Memory B cell (primary cell): ENCODE data around the gene CCL2.

Experiments
- ATAC-seq: fragments of 150-1000 bp; cut with Tn5 transposase; 2 replicates; pipeline ENCODE4 v1.10.0; 2021; ENCODE audit warnings: low read depth, mild to moderate bottlenecking, moderate library complexity
- DNase-seq, 2 donors: peaks; one replicate each; pipeline ENCODE4 v3.0.0; 2022; ENCODE audit warnings: low spot score in 2 of 2
- H3K27ac Mint-ChIP-seq: one replicate; pipeline ENCODE4 v1.8.0; 2022; ENCODE audit warnings: mild to moderate bottlenecking, moderate library complexity, mixed read lengths
- H3K27me3 Mint-ChIP-seq: one replicate; pipeline ENCODE4 v1.8.0; 2022; ENCODE audit warnings: mixed read lengths
- H3K36me3 Mint-ChIP-seq: one replicate; pipeline ENCODE4 v1.8.0; 2022; ENCODE audit warnings: mild to moderate bottlenecking, mixed read lengths
- H3K4me1 Mint-ChIP-seq: one replicate; pipeline ENCODE4 v1.8.0; 2022; ENCODE audit warnings: mixed read lengths
- H3K4me3 Mint-ChIP-seq: one replicate; pipeline ENCODE4 v1.8.0; 2022; ENCODE audit warnings: mild to moderate bottlenecking, moderate library complexity, mixed read lengths
- H3K9me3 Mint-ChIP-seq: one replicate; pipeline ENCODE4 v1.8.0; 2022; ENCODE audit warnings: mixed read lengths

CCL2 gene

DNA sequence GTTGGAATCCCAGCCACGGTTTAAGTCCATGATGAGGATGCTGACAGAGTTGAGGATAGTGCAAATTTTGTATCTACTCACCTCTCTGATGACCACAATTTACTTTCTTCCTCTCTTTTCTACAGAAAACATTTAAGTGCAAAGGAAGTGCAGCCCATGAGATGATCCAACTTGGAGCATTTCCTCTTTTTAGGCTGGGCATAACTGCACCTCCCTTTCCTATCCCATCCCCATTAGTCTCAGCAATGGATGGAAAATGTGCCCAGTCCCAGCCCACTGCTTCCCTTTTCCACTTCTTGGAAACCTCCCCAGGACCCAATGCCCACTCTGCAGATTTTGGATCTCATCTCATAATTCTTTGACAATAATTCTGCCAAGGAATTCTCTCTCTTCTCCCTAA is 47.6 kb downstream of the CCL2 start:
- no peaks in the 10 kb centered on the region for H3K9me3 Mint-ChIP-seq
- H3K27ac Mint-ChIP-seq: no peak overlapping the region
- DNase-seq (no peak), ATAC-seq (no peak)
- peaks cover 7% of the 10 kb centered on the region for H3K4me1 Mint-ChIP-seq
- no peak overlapping the region for H3K4me3 Mint-ChIP-seq
- peaks cover 14% of the 10 kb centered on the region for H3K27me3 Mint-ChIP-seq
- H3K36me3 Mint-ChIP-seq: no peaks in the 10 kb centered on the region

DNA sequence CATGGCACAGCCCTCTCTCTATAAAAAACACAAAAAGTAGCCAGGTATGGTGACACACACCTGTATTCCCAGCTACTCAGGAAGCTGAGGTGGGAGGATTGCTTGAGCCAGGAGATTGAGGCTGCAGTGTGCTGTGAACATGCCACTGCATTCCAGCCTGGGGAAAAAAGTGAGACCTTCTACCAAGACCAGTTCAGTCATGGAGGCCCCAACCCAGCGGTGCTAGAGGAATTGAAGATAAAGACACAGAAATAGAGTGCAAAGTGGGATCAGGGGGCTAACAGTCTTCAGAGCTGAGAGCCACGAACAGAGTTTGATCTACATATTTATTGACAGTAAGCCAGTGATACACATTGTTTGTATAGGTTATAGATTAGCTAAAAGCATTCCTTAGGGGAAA is 48.5 kb downstream of the CCL2 start:
- peaks cover 7% of the 10 kb centered on the region for H3K4me1 Mint-ChIP-seq
- ATAC-seq: no peak

GRCh38 chr17:34305061-34305460 is 50.0 kb downstream of the CCL2 start:
- Mint-ChIP-seq H3K4me3 (no peak overlapping the region), H3K9me3 (no peaks in the 10 kb centered on the region), H3K36me3 (no peaks in the 10 kb centered on the region), H3K27ac (no peak overlapping the region), H3K27me3 (peaks cover 9% of the 10 kb centered on the region), H3K4me1 (no peaks in the 10 kb centered on the region)
- DNase-seq (no peak), ATAC-seq (no peak)

More for the DNA sequence above, 48.5 kb downstream of the CCL2 start:
- H3K27me3 Mint-ChIP-seq: peaks cover 10% of the 10 kb centered on the region
- H3K27ac Mint-ChIP-seq: no peak overlapping the region
- no peak overlapping the region for H3K4me3 Mint-ChIP-seq
- H3K36me3 Mint-ChIP-seq: no peaks in the 10 kb centered on the region
- DNase-seq: no peak
- H3K9me3 Mint-ChIP-seq: no peaks in the 10 kb centered on the region

- Mint-ChIP-seq H3K27ac (no peak overlapping the region), H3K27me3 (peaks cover 9% of the 10 kb centered on the region), H3K4me1 (no peaks in the 10 kb centered on the region), H3K4me3 (no peak overlapping the region), H3K36me3 (no peaks in the 10 kb centered on the region), H3K9me3 (no peaks in the 10 kb centered on the region)
- ATAC-seq (no peak), DNase-seq (no peak)
Observed at GRCh38 chr17:34305606-34306005, 50.5 kb downstream of the CCL2 start.

DNA sequence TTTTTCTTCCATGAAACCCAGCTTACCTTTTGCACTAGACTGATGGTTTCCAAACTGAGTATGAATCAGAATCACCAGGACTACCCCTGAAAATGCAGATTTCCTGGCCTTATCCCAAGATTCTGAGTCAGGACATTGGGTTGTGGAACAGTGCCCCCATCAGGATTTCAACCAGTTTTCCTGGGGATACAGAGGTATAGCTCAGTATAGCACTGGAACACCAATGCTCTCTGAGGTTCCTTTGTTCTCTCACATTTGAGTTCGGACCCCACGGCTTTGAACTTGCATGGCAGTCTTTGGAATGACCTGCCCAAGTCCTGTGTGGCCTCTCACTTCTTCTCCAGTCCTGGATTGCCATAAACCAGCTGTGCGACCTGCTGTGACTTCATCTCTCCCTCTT is 51.4 kb downstream of the CCL2 start:
- Mint-ChIP-seq H3K27me3 (peaks cover 6% of the 10 kb centered on the region), H3K4me1 (no peaks in the 10 kb centered on the region), H3K36me3 (no peaks in the 10 kb centered on the region), H3K4me3 (no peak overlapping the region), H3K9me3 (no peaks in the 10 kb centered on the region), H3K27ac (no peak overlapping the region)
- no peak for DNase-seq
- ATAC-seq: no peak
